ENCODE data around the gene CHAT. TPM values are rescaled to one million over a fixed set of nuclear protein-coding genes. Genes with fewer than 3 reads are reported as not detected.

CHAT gene
- total RNA-seq, 4 donors from 2014 or later, result not detected

GRCh38 chr10:49587981-49588380, 25.9 kb upstream of the CHAT start:
- Histone ChIP-seq H3K4me1 (no peaks in the 10 kb centered on the region), H3K36me3 (no peaks in the 10 kb centered on the region), H3K9me3 (no peaks in the 10 kb centered on the region), H3K27me3 (peaks cover 0 to 3% (median 0%) of the 10 kb centered on the region in 3 donors), H3K27ac (no peak overlapping the region), H3K4me3 (no peak overlapping the region)
- in situ Hi-C loops (cut with MboI; ENCODE audit: low sequenced_read_pairs in 4 of 4) (no loop called here), intact Hi-C loops (cut with DNase I; ENCODE audit: low total_unique reads) (no loop called here)
- ATAC-seq (no peak), DNase-seq (no peak)
- no peak for TF ChIP-seq POLR2A (IDR thresholded peaks at IDR 0.05)
- no peak for TF ChIP-seq CTCF (IDR thresholded peaks at IDR 0.05 in 4 of 5, conservative IDR thresholded peaks at IDR 0.05 in 1 of 5)

- no peaks in the 10 kb centered on the region for H3K27me3 ChIP-seq
- no peaks in the 10 kb centered on the region for H3K4me1 ChIP-seq
- ATAC-seq (peak in 1 of 2 donors; percentile 39), DNase-seq (no peak)
- in situ Hi-C loops (cut with MboI; ENCODE audit: low sequenced_read_pairs in 4 of 4), result no loop called here
- H3K27ac ChIP-seq, result no peak overlapping the region
- no peaks in the 10 kb centered on the region for H3K36me3 ChIP-seq
- no peaks in the 10 kb centered on the region for H3K9me3 ChIP-seq
- TF ChIP-seq CTCF (IDR thresholded peaks at IDR 0.05 in 4 of 5, conservative IDR thresholded peaks at IDR 0.05 in 1 of 5) (peak; percentile 37 to 78 (median 45)), POLR2A (IDR thresholded peaks at IDR 0.05) (no peak)
- intact Hi-C loops (cut with DNase I; ENCODE audit: low total_unique reads), result no loop called here
- H3K4me3 ChIP-seq, result no peak overlapping the region
These were observed 20.9 kb upstream of the CHAT start for GRCh38 chr10:49592726-49593563.

- DNase-seq, result no peak
- Histone ChIP-seq H3K27ac (no peak overlapping the region), H3K4me1 (no peaks in the 10 kb centered on the region), H3K36me3 (no peaks in the 10 kb centered on the region), H3K9me3 (no peaks in the 10 kb centered on the region), H3K27me3 (no peaks in the 10 kb centered on the region), H3K4me3 (no peak overlapping the region)
- no peak for TF ChIP-seq CTCF (IDR thresholded peaks at IDR 0.05 in 4 of 5, conservative IDR thresholded peaks at IDR 0.05 in 1 of 5)
- TF ChIP-seq POLR2A (IDR thresholded peaks at IDR 0.05), result no peak
- ATAC-seq, result no peak
- intact Hi-C loops (cut with DNase I; ENCODE audit: low total_unique reads) (no loop called here), in situ Hi-C loops (cut with MboI; ENCODE audit: low sequenced_read_pairs in 4 of 4) (no loop called here)
These were observed 20.3 kb upstream of the CHAT start for GRCh38 chr10:49593564-49593875.

- no peaks in the 10 kb centered on the region for H3K27me3 ChIP-seq
These were observed 19.8 kb upstream of the CHAT start for GRCh38 chr10:49593998-49594397.

More at GRCh38 chr10:49593998-49594397, 19.8 kb upstream of the CHAT start:
- H3K9me3 ChIP-seq, result no peaks in the 10 kb centered on the region
- no peaks in the 10 kb centered on the region for H3K36me3 ChIP-seq
- TF ChIP-seq POLR2A (IDR thresholded peaks at IDR 0.05) (no peak), CTCF (IDR thresholded peaks at IDR 0.05 in 4 of 5, conservative IDR thresholded peaks at IDR 0.05 in 1 of 5) (no peak)
- ATAC-seq, result no peak
- H3K27ac ChIP-seq, result no peak overlapping the region
- H3K4me1 ChIP-seq, result no peaks in the 10 kb centered on the region
- no peak overlapping the region for H3K4me3 ChIP-seq
- intact Hi-C loops (cut with DNase I; ENCODE audit: low total_unique reads) (no loop called here), in situ Hi-C loops (cut with MboI; ENCODE audit: low sequenced_read_pairs in 4 of 4) (no loop called here)
- DNase-seq, result no peak

Measured in gastrocnemius medialis (tissue), 4 donors.